ENCODE results near the gene KIAA0040. TPM values are rescaled to one million over a fixed set of nuclear protein-coding genes. Genes with fewer than 3 reads are reported as not detected.

KIAA0040 gene
- total RNA-seq, 1 experiment from 2014 or later: 32.4 TPM

GRCh38 chr1:175169286-175170018 lies 23.1 kb downstream of the KIAA0040 start (continued):
- no peak for TF ChIP-seq REST (IDR thresholded peaks at IDR 0.05; ENCODE audit: low read depth)
- no peak for TF ChIP-seq POLR2A (IDR thresholded peaks at IDR 0.05; ENCODE audit: borderline replicate concordance, extremely low read depth, insufficient read depth, insufficient read length)
- peak; percentile 30 for TF ChIP-seq RAD21 (IDR thresholded peaks at IDR 0.05; ENCODE audit: low read depth)
- TF ChIP-seq MAX (IDR thresholded peaks at IDR 0.05): no peak; the same call in 1 of the 2 replicates
- no peak for TF ChIP-seq ZNF274 (IDR thresholded peaks at IDR 0.05; ENCODE audit: low read depth, low read length)
- TF ChIP-seq CEBPB (IDR thresholded peaks at IDR 0.05; ENCODE audit: low read depth): peak; percentile 83
- TF ChIP-seq, protein P1, sequence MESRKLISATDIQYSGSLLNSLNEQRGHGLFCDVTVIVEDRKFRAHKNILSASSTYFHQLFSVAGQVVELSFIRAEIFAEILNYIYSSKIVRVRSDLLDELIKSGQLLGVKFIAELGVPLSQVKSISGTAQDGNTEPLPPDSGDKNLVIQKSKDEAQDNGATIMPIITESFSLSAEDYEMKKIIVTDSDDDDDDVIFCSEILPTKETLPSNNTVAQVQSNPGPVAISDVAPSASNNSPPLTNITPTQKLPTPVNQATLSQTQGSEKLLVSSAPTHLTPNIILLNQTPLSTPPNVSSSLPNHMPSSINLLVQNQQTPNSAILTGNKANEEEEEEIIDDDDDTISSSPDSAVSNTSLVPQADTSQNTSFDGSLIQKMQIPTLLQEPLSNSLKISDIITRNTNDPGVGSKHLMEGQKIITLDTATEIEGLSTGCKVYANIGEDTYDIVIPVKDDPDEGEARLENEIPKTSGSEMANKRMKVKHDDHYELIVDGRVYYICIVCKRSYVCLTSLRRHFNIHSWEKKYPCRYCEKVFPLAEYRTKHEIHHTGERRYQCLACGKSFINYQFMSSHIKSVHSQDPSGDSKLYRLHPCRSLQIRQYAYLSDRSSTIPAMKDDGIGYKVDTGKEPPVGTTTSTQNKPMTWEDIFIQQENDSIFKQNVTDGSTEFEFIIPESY (IDR thresholded peaks at IDR 0.05; ENCODE audit: extremely low read depth, insufficient replicate concordance, low read length): peak; percentile 69
- peak; percentile 44 for TF ChIP-seq YY1 (IDR thresholded peaks at IDR 0.05; ENCODE audit: extremely low read depth, insufficient replicate concordance, low read depth, low read length)
- TF ChIP-seq ZFX (IDR thresholded peaks at IDR 0.05): no peak

All from HCT116 (cell line).